GM18873 (cell line): Measurements from ENCODE around the gene ARHGEF4.

Source experiments
- ATAC-seq: cut with Tn5 transposase; IDR thresholded peaks from one replicate; pipeline ENCODE4 v1.9.1; 2021; ENCODE audit warnings: mild to moderate bottlenecking, moderate library complexity, moderate number of reproducible peaks; ENCODE audit not compliant: unreplicated experiment, low FRiP score

The ARHGEF4 gene

GRCh38 chr2:131044757-131045150 is 208.0 kb downstream of the ARHGEF4 start:
- no peak for ATAC-seq

DNA sequence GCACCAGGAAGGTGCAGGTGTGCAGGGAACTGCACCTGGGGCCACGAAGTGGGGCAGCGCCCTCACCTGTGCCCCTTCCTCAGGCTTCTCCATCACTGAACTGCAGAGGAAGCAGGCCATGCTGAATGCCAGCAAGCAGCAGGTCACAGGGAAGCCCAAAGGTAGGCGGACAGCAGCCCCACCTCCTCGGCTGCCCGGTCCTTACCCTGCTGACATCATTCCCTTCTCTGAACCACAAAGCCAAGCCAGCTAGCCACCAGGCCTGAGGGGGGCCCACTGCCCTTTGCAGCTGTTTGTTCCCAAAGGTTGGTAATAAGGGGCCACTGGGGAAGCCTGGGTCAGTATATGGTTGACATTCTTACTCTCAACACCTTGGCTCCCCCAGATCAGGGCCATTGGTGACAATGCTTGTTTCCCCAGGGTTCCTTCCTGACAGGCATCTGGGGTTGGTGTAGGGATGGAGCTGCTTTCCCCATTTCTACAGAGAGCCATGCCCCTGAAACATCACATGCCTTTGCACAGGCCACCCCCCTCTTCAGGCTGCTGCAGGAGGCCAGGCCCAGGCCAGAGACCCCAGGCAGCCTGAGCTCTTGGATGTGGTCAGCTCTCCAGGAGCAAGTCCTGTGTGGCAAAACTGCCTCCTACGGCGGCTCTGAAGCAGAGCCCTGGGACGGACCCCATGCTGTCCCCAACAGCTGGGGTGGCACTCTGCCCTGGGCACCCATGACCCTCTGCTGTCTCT is 208.7 kb downstream of the ARHGEF4 start:
- no peak for ATAC-seq

GRCh38 chr2:131046028-131046917 is 209.6 kb downstream of the ARHGEF4 start:
- no peak for ATAC-seq

DNA sequence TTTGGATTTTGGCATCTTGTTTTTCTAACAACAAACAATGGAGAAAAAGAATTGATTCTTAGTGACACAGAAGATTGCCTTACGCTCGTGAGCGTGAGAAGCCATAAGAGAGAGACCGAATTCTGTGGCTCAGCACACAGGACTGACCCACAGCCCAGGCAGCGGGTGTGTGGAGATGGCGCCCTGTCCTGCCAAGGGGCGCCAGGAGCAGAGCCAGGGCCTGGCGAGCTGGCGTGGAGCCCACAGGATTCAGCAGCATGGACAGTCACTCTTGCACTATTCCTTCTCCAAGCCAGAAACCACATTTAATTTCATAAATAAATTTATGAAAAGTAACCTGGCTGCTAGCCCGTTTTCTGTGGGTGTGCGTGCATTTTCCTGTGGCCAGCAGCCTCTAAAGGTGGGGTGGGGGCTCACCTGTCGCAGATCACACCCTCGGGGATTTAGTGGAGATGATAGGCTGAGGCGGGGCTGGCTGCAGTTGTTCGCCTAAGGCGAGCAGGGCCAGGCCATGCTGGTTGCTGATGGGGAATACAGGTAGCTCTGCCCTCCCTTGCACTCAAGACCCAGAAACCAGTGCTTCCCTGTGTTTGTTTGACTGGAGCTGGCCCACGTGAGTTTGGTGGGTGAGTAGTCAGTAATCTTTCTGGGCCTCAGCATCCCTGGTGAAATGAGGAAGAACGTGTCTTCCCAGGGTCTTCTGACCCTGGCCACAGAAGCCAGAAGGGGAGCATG is 210.4 kb downstream of the ARHGEF4 start:
- ATAC-seq: no peak

DNA sequence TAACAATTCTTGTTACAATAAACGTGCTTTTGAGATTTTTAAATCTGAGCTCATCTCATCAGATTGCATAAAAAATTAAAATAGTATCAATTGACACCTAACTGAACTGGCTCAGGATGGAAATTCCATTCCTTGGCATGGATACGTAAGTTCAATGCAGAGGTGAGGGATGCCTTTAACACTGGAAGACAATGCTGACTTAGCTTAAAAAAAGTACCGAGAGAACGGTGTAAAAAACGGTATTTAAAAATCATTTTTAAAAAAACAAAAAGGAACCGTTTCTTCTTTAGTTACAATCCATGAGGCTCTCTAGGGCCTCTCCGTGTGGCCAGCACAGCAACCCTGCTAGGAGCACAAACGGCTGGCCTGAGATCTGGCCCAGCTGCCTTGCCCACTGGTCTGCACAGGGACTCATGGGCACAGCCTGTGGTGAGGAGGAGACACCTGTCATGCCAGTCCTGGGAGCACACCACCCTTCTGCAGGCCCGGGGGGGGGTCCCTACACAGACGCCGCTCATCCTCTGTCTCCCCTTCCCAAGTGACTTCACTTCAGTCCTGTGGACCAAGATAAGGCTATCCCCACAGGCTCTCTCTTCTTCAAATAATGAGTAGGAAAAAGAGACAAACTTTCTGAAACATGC is 211.3 kb downstream of the ARHGEF4 start:
- no peak for ATAC-seq

DNA sequence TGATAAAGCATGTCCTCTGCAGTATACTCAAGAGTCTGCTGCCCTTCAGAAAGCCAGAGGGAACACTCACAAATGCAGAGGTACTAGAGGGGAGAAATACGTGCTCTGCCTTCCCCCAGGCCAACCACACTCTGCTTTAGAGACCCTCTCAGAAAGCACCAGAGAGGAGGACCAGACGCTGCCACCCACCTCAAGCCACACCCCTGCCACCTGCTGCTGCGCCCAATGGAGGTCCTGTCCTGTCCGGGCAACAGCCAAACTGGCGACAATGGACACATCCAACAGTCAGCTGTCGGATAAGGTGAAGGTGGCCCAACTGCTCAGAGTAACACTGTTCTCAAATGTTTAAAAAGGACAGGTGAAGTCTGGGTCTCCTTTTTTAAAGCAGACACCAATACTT is 211.9 kb downstream of the ARHGEF4 start:
- no peak for ATAC-seq

- ATAC-seq: no peak
Measured at GRCh38 chr2:131049150-131049718, 212.5 kb downstream of the ARHGEF4 start.

- ATAC-seq: no peak
Measured at GRCh38 chr2:131050896-131051295, 214.2 kb downstream of the ARHGEF4 start.

DNA sequence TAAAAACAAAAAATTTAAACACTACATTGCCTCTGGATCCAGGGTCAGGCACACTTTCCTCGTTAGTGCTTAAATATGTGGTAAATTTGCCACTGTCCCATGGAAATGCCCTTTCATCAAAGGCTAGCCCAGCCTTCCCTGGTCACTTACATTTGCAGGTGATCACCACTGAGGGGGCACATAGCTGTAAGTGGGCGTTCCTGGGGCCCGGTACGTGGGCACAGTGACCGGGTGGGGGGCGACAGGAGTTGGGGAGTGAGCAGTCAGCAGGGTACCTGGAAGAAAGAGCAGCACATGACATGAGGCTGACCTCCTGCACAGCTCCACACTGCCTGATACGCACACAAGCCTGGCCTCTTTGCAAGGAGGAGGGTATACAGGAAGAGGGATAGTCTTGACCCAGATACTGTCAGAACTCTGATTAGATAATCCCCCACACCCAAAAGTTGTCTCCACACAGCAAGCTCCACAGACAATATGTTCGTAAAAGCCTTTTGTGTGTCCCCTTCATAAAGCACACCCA is 216.1 kb downstream of the ARHGEF4 start:
- no peak for ATAC-seq

GRCh38 chr2:131054488-131054887 is 217.8 kb downstream of the ARHGEF4 start:
- no peak for ATAC-seq

DNA sequence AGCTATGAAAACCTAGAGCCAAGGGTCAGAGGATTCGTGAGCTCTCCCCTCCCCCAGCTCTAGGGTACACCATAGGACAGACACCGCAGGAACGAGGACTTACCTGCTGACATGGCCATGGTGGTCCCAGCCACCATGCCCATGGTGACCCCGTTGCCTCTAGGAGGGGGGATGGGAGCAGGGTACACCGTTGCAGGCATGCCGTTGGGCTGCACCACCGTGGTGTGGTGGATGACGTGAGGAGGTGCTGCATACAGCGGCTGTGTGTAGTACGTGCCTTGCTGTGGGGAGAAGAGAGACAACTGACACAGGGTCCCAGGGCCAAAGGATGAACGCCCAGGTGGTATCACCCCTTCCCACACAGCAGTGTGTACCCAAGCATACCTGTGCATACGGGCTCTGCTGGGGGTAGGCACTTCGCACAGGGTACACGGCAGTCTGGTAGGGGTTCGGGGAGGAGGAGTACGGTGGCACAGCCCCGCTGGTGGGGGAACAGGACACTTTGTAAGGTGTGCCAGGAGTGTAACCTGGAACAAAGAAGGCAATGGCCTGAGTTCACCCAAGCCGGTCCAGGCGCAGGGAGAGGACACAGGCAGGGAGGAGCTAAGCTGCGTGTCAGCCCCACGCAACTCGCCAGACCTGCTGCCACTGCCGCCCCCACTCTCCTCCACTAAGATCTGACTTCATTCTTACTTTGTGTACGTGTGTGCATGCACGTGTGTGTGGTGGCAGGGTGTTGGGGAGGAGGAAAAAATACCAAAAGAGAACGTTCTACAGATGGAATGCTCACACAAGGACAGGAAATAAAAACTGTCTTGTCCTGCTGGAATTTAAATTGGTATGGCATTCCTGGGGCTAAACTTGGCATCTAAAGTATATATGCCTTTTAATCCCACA is 218.7 kb downstream of the ARHGEF4 start:
- no peak for ATAC-seq

DNA sequence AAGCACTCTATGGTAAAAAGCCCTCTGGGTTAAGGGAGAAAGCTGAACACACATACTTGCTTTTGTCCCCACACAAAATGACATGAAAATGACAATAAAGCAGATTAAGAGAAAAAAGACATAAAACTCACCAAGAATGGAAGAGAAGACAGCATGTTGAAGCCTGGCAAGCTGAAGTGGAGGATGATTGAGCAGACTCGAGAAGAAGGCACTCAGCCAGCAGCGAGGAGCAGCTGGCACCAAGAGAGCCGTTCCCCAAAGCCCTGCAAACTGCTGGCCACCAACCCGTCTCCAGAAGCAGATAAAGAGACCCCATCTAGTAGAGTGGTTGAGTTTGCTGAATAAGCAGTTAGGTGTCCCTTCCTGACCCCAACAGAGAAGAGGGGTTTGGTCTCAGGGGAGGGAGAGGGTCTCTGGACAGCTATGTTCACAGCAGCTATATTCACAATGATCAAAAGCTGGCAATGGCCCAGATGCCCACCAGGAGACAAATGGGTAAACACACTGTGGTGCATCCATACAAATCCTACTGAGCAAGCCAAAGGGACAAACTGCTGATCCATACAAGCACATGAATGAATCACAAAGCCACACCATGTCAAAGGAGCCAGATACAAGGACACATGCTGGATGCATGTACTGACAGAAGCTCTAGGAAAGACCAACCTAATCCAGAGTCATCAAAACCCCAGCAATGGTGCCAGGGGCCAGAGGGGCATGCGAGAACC is 219.7 kb downstream of the ARHGEF4 start:
- ATAC-seq: no peak

GRCh38 chr2:131056932-131057287 is 220.2 kb downstream of the ARHGEF4 start:
- ATAC-seq: no peak

DNA sequence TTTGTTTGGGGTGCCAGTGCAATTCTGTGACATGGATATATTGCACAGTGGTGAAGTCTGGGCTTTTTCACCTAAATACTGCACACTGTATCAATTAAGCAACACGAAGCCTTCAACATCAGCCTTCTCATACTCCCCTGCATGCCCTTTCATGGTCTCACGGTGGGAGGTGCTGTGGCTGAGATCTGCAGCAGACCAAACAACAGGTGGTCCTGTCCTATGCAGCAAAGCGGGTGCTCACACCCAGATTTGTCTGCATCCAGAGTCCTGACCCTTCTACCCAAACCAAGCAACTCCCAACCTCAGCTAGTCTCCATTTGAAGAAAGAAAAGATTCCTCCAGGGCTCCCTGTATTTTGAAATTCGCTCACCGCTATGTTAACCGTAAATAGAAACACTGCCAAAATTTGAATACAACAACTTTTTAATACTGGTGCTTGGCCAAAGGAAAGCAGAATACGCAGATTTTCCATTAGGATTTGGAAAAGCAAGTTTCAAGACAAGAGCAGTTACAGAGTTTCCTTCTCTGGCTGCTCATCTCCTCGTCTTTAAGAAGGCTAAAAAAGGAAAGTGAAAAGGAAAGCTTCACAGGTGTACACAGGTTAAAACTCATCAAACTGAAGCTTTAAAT is 221.6 kb downstream of the ARHGEF4 start:
- no peak for ATAC-seq

DNA sequence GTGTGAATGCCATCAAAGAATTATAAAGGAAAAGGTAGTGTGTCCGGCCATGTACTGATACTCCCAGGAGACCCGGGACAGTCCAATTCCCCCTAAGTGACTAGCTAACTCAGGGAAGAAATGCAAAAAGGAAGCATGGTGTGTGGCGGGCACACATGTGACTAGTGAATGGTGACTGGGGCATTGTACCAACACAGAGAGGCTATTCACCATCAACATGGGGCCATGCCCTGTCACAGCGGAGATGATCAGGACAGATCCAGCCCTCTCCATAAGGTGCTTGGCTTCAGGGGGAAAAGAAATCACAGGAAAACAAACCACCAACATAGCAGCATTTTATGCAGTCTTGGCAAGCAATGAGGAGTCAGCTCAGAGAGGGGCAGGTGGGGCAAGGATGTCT is 222.2 kb downstream of the ARHGEF4 start:
- ATAC-seq: no peak

DNA sequence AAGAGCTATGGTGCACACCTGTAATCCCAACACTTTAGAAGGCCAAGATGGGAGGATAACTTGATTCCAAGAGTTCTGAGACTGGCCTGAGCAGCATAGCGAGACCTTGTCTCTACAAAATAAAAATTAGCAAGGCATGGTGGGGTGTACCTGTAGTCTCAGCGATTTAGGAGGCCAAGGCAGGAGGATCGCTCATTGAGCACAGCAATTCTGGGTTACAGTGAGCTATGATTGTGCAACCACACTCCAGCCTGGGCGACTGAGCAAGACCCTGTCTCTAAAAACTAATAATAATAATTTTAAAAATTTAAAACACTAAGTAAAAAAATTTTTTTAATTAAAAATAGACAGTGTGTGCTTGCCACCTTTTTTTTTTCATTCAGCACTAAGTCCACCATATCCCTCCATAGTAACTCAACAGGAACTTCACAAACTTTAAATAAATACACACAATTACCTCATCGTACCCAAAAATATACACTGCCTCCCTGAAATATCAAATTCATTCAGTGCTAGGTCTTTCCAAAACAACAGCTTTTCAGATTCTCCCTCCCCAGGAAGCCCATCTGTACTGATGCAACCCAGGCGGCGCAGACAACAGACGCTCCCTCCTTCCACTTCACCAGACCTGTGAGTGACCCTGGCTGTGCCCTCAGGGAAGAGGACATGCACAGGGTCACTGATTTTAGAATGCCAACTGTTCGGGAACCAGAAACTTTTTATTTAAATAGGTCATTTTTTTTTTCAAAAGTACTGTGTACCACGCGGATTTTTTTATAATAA is 227.0 kb downstream of the ARHGEF4 start:
- ATAC-seq: no peak
